GM12878 (cell line): ENCODE measurements around the gene ADAP1.

ENCODE experiments used
- BMI1 ChIP-seq: fragments of 450-650 bp; IDR thresholded peaks from 2 replicates; pipeline ENCODE4 v1.6.1; 2016; ENCODE audit warnings: mild to moderate bottlenecking, moderate library complexity, borderline replicate concordance
- CBFB ChIP-seq: IDR thresholded peaks from 2 replicates; pipeline ENCODE4 v1.6.1; 2016; ENCODE audit warnings: antibody characterized with exemption, low read depth
- MYB ChIP-seq: fragments of 150-350 bp; IDR thresholded peaks from 2 replicates; pipeline ENCODE4 v1.6.1; 2014; ENCODE audit warnings: mild to moderate bottlenecking, low read depth, low read length, borderline replicate concordance
- NRF1 ChIP-seq: conservative IDR thresholded peaks from 2 replicates; pipeline ENCODE4 v1.6.1; 2011; ENCODE audit warnings: mild to moderate bottlenecking, low read depth, low read length, improper control_type of control experiment
- POLR2A ChIP-seq: IDR thresholded peaks from 2 replicates; pipeline ENCODE4 v1.6.1; 2011; ENCODE audit warnings: low read depth, mild to moderate bottlenecking, low read length
- POLR2AphosphoS5 ChIP-seq: IDR thresholded peaks from 2 replicates; pipeline ENCODE4 v1.6.1; 2011; ENCODE audit warnings: mild to moderate bottlenecking, low read length, inconsistent platforms
- RAD51 ChIP-seq: fragments of 450-650 bp; IDR thresholded peaks from 2 replicates; pipeline ENCODE4 v1.6.1; 2016; ENCODE audit warnings: moderate library complexity, mild to moderate bottlenecking, inconsistent platforms
- YY1 ChIP-seq: IDR thresholded peaks from 2 replicates; pipeline ENCODE4 v1.6.1; 2011; ENCODE audit warnings: low read depth, mild to moderate bottlenecking, low read length
- TF ChIP-seq, protein P1 (sequence below), 3 experiments: IDR thresholded peaks in 2 of 3; conservative IDR thresholded peaks in 1 of 3; 2 replicates each; pipeline ENCODE4 v1.5.1; 2011; ENCODE audit warnings: low read depth in 3 of 3, low read length in 3 of 3, mild to moderate bottlenecking in 3 of 3, control low read depth in 2 of 3, moderate library complexity in 2 of 3, inconsistent platforms in 1 of 3, mixed read lengths in 1 of 3; ENCODE audit not compliant: control insufficient read depth in 2 of 3, insufficient read depth in 1 of 3; ENCODE audit errors: extremely low read depth in 1 of 3

DNA sequence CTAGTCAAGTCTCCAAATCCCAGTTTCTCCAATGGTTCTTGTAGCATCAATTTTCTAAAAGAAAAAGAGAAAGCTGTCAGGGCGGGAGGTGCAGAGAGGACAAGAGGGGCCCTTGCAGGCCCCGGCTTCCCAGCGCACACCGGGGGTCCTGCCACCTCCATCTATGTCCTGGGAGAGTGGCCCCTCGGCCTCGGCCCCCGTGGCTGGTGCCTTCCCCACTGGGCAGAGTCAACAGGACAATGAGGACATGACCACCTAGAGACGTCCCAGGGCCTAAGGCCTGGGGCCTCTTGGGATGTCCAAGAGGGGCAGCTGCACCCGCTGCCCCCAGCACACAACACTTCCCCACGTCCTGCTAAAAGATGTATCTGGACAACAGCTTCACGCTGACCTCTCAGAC is 14.9 kb upstream of the ADAP1 start:
- no peak for TF ChIP-seq CBFB
- no peak for TF ChIP-seq RAD51
- TF ChIP-seq MYB = no peak
- no peak for TF ChIP-seq POLR2A
- TF ChIP-seq NRF1 = no peak
- no peak for TF ChIP-seq YY1
- TF ChIP-seq BMI1 = no peak
- TF ChIP-seq, protein P1, sequence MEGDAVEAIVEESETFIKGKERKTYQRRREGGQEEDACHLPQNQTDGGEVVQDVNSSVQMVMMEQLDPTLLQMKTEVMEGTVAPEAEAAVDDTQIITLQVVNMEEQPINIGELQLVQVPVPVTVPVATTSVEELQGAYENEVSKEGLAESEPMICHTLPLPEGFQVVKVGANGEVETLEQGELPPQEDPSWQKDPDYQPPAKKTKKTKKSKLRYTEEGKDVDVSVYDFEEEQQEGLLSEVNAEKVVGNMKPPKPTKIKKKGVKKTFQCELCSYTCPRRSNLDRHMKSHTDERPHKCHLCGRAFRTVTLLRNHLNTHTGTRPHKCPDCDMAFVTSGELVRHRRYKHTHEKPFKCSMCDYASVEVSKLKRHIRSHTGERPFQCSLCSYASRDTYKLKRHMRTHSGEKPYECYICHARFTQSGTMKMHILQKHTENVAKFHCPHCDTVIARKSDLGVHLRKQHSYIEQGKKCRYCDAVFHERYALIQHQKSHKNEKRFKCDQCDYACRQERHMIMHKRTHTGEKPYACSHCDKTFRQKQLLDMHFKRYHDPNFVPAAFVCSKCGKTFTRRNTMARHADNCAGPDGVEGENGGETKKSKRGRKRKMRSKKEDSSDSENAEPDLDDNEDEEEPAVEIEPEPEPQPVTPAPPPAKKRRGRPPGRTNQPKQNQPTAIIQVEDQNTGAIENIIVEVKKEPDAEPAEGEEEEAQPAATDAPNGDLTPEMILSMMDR (IDR thresholded peaks at IDR 0.05 in 2 of 3, conservative IDR thresholded peaks at IDR 0.05 in 1 of 3; ENCODE audit: control insufficient read depth in 2 of 3, extremely low read depth in 1 of 3, insufficient read depth in 1 of 3, low read depth in 3 of 3, low read length in 3 of 3) = no peak
- no peak for TF ChIP-seq POLR2AphosphoS5
